A673 (cell line): ENCODE measurements around the gene SLX9. TPM values are rescaled to one million over a fixed set of nuclear protein-coding genes. Genes with fewer than 3 reads are reported as not detected.

Experiments used
- BruUV-seq: library from RNA; stranded (reverse); fragments of 400-500 nt; replicated peaks from 2 replicates; lab custom pipeline; 2021; lab: Mats Ljungman, UMichigan
- CTCF ChIA-PET: fragments of 300-600 bp; sonication (Branson Sonifier 250); formaldehyde crosslinking; loops from one replicate; lab custom pipeline; 2022; ENCODE audit warnings: antibody characterized with exemption; lab: Charles Lee
- POLR2A ChIA-PET: fragments of 300-600 bp; sonication (Branson Sonifier 250); formaldehyde crosslinking; loops from one replicate; lab custom pipeline; 2022; ENCODE audit warnings: antibody characterized with exemption; ENCODE audit not compliant: low non-redundant PET; lab: Charles Lee
- DNase-seq: peaks from one replicate; pipeline ENCODE4 v3.0.0-alpha.2; 2015; ENCODE audit warnings: low spot score
- H3K27ac ChIP-seq: fragments of 200-600 bp; sonication (generic); 2 replicates; pipeline ENCODE4 v1.5.1; 2016; ENCODE audit warnings: mixed run types, low read depth, mild to moderate bottlenecking, mixed read lengths, antibody characterized with exemption, low read length; ENCODE audit not compliant: poor library complexity, severe bottlenecking
- H3K27me3 ChIP-seq: fragments of 200-600 bp; sonication (generic); replicated peaks from 2 replicates; pipeline ENCODE4 v1.6.1; 2017; ENCODE audit warnings: mixed run types, low read depth, mild to moderate bottlenecking, mixed read lengths, antibody characterized with exemption, low read length; ENCODE audit not compliant: insufficient read depth, poor library complexity
- H3K36me3 ChIP-seq: fragments of 200-600 bp; sonication (generic); 2 replicates; pipeline ENCODE4 v1.6.1; 2016; ENCODE audit warnings: mixed run types, mild to moderate bottlenecking, mixed read lengths, antibody characterized with exemption, low read length; ENCODE audit not compliant: insufficient read depth, poor library complexity, severe bottlenecking
- H3K4me1 ChIP-seq: fragments of 200-600 bp; sonication (generic); 2 replicates; pipeline ENCODE4 v1.6.1; 2017; ENCODE audit warnings: mixed run types, mild to moderate bottlenecking, mixed read lengths, antibody characterized with exemption, low read length; ENCODE audit not compliant: insufficient read depth, poor library complexity, severe bottlenecking
- H3K4me3 ChIP-seq: fragments of 200-600 bp; sonication (generic); 2 replicates; pipeline ENCODE4 v1.5.1; 2016; ENCODE audit warnings: low read depth, mixed run types, mild to moderate bottlenecking, mixed read lengths, low read length; ENCODE audit not compliant: poor library complexity, severe bottlenecking
- H3K9me3 ChIP-seq: fragments of 200-600 bp; sonication (generic); 2 replicates; pipeline ENCODE4 v1.6.1; 2016; ENCODE audit warnings: mixed run types, low read depth, mild to moderate bottlenecking, mixed read lengths, antibody characterized with exemption, low read length; ENCODE audit not compliant: poor library complexity, severe bottlenecking
- EZH2 ChIP-seq: fragments of 200-600 bp; sonication (generic); IDR thresholded peaks from 2 replicates; pipeline ENCODE4 v1.6.1; 2017; ENCODE audit warnings: borderline replicate concordance, low read depth, mild to moderate bottlenecking, mixed read lengths, antibody characterized with exemption, low read length; ENCODE audit not compliant: poor library complexity, severe bottlenecking
- intact Hi-C: fragments of 100-400 bp; cut with micrococcal nuclease; formaldehyde crosslinking; loops from one replicate; pipeline ENCODE4 v1.10.0; 2022; ENCODE audit not compliant: unreplicated experiment
- total RNA-seq: library from RNA; stranded (reverse); gene quantifications from 2 replicates; pipeline ENCODE4 v1.2.3, GENCODE V29; 2021
- TF ChIP-seq, protein P1 (sequence below): fragments of 300-800, 200-600 bp; sonication (generic); conservative IDR thresholded peaks from 2 replicates; pipeline ENCODE4 v1.5.1; 2017; ENCODE audit warnings: low read depth, mild to moderate bottlenecking, antibody characterized with exemption, low read length, moderate library complexity, mixed read lengths

SLX9 gene
- total RNA-seq, 1 experiment from 2014 or later = 114 TPM

DNA sequence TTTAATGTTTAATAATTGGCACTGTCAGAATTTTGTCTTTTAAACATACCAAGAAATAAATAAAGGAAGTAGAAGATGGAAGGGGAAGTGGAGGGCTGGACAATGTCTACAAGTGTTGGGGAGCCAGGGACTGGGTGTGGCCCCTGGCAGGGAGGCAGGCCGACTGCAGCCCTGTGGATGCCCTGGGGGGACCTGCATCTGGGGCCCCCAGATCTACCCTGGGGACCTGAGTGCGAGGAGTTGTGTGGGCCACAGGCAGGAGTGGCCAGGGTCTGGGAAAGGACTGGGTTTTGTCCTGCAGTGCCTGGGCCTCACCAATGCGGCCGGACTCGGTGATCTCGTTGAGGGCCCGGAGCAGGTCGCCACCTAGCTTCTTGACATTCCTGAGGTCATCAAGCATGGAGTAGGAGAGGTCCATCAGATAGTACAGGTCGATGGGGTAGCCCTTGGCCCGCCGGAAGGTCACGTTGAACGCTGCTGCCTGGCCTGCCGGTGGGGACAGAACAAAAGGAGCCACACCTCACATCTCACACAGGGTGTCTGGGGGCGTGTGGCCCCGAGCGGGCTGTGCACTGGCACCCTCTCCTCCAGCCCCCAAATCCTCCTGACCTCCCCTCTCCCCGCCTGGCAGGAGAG is 36.7 kb upstream of the SLX9 start:
- Histone ChIP-seq H3K27me3 (no peaks in the 10 kb centered on the region), H3K9me3 (no peaks in the 10 kb centered on the region), H3K27ac (no peak overlapping the region), H3K4me3 (no peak overlapping the region), H3K4me1 (peaks cover 12% of the 10 kb centered on the region), H3K36me3 (no peaks in the 10 kb centered on the region)
- TF ChIP-seq EZH2 = no peak
- TF ChIP-seq, protein P1, sequence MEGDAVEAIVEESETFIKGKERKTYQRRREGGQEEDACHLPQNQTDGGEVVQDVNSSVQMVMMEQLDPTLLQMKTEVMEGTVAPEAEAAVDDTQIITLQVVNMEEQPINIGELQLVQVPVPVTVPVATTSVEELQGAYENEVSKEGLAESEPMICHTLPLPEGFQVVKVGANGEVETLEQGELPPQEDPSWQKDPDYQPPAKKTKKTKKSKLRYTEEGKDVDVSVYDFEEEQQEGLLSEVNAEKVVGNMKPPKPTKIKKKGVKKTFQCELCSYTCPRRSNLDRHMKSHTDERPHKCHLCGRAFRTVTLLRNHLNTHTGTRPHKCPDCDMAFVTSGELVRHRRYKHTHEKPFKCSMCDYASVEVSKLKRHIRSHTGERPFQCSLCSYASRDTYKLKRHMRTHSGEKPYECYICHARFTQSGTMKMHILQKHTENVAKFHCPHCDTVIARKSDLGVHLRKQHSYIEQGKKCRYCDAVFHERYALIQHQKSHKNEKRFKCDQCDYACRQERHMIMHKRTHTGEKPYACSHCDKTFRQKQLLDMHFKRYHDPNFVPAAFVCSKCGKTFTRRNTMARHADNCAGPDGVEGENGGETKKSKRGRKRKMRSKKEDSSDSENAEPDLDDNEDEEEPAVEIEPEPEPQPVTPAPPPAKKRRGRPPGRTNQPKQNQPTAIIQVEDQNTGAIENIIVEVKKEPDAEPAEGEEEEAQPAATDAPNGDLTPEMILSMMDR = no peak
- intact Hi-C loops = no loop called here
- POLR2A ChIA-PET = no interaction called here
- CTCF ChIA-PET = no interaction called here
- DNase-seq = no peak
- no TSS peak for BruUV-seq

DNA sequence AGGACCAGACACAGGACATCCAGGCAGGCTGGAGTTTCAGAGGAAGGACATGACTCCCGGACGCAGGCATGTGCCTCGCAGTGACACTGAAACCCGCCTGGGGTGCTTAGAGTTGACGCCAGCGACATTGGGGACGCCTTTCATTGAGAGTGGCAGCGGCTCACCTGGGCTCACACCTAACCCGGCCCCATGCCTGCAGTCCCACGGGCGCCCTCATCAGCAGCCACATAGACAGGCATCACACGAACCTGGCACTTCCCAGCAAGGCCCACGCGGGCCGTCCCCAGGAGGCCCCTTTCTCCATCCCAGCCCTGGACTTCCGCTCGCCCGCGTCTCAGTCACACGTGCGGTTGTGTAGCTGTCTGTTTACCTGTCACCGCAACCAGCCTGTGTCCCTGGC is 36.1 kb upstream of the SLX9 start:
- no peaks in the 10 kb centered on the region for H3K9me3 ChIP-seq
- ChIA-PET CTCF (no interaction called here), POLR2A (no interaction called here)
- no peaks in the 10 kb centered on the region for H3K36me3 ChIP-seq
- TF ChIP-seq, protein P1 = no peak
- no peak for TF ChIP-seq EZH2
- intact Hi-C loops = no loop called here
- BruUV-seq = no TSS peak
- peaks cover 12% of the 10 kb centered on the region for H3K4me1 ChIP-seq
- DNase-seq = no peak
- H3K4me3 ChIP-seq = no peak overlapping the region
- no peaks in the 10 kb centered on the region for H3K27me3 ChIP-seq
- no peak overlapping the region for H3K27ac ChIP-seq

DNA sequence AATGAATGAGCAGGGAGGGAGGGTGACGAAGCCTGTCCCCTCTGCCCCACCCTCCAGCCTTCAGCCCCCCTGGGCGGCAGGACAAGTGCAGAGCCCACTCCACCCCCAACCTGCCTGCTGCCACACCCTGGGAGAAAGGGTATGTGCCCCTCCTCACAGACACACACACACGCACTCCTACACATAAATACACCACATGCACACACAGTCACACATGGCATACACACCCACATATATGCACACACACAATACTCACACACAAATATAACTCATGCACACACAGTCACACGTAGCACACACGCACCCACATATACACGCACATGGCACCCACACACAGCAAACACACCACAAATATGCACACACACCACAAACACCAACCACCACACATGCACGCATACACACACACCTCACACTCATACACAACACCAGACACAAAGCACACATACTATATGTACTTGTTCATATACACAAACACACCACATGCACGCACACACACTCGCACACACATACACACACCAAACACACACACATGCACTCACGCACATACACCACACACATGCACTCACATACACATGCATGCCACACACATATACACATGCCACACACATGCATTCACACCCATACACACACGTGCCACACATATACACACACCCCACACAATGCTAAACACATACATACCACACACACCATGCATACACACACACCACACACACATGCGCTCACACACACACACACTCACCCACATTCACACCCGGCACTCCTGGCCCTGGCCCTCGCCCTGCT is 35.5 kb upstream of the SLX9 start:
- no TSS peak for BruUV-seq
- no peaks in the 10 kb centered on the region for H3K36me3 ChIP-seq
- no peak for TF ChIP-seq EZH2
- TF ChIP-seq, protein P1 = no peak
- CTCF ChIA-PET = no interaction called here
- no peaks in the 10 kb centered on the region for H3K27me3 ChIP-seq
- intact Hi-C loops = no loop called here
- DNase-seq = no peak
- H3K9me3 ChIP-seq = no peaks in the 10 kb centered on the region
- H3K4me1 ChIP-seq = peaks cover 12% of the 10 kb centered on the region
- H3K27ac ChIP-seq = no peak overlapping the region
- no peak overlapping the region for H3K4me3 ChIP-seq
- POLR2A ChIA-PET = no interaction called here
